Colonic mucosa (tissue), 4 donors: Measurements from ENCODE around the gene CLIC4. TPM values are rescaled to one million over a fixed set of nuclear protein-coding genes. Genes with fewer than 3 reads are reported as not detected.
"Not testable (repeated sequence)": the region's sequence is repeated elsewhere in the genome, so short reads cannot be mapped to it uniquely, and the experiment has no call there.

ENCODE experiments used
- DNase-seq: peaks from one replicate; pipeline ENCODE4 v3.0.0-alpha.2; 2020
- H3K27ac ChIP-seq: fragments of 200-600 bp; one replicate; pipeline ENCODE4 v1.8.0; 2021
- H3K27me3 ChIP-seq: fragments of 200-600 bp; one replicate; pipeline ENCODE4 v1.8.0; 2021
- H3K36me3 ChIP-seq: fragments of 200-600 bp; one replicate; pipeline ENCODE4 v1.8.0; 2021
- H3K4me1 ChIP-seq: fragments of 200-600 bp; one replicate; pipeline ENCODE4 v1.8.0; 2021; ENCODE audit warnings: mild to moderate bottlenecking
- H3K4me3 ChIP-seq: fragments of 200-600 bp; one replicate; pipeline ENCODE4 v1.8.0; 2021
- H3K9ac ChIP-seq, 2 donors: one replicate each; pipeline ENCODE4 v1.7.0; 2013; ENCODE audit warnings: control low read depth in 2 of 2, low read depth in 2 of 2, low read length in 2 of 2
- H3K9me3 ChIP-seq: fragments of 200-600 bp; one replicate; pipeline ENCODE4 v1.8.0; 2021
- CTCF ChIP-seq: fragments of 200-600 bp; IDR thresholded peaks from one replicate; pipeline ENCODE4 v1.8.0; 2022; ENCODE audit warnings: antibody characterized with exemption, mild to moderate bottlenecking
- intact Hi-C: fragments of 100-400 bp; cut with DNase I; formaldehyde crosslinking; loops from one replicate; pipeline ENCODE4 v1.14.1; 2022
- total RNA-seq, 2 donors: library from RNA; stranded (reverse); fragmentation: NEBNext Ultra II Directional in 1 of 2; extraction: Animal tissue kit (Norgen Biotek cat#: 25700) in 1 of 2; gene quantifications; one replicate each; pipeline ENCODE4 v1.2.1, GENCODE V29; 2021
- donor health status: healthy.
- donor health status: DM: no; HTN: no; CAD: no.
- donor health status: DM: no; HTN: no; CAD: no.

The CLIC4 gene
- total RNA-seq: 10 to 100 TPM; 38.0 to 84.8 TPM

GRCh38 chr1:24744911-24745710 is at the start of gene CLIC4:
Gene CLIC4 (plus strand): TSS chr1:24745447. CDS start chr1:24745554, 107 bp downstream.
- no peak for TF ChIP-seq CTCF
- intact Hi-C loops: loop anchor here (5.0 kb wide), 1 partner anchor 53 kb away; no protein-coding TSS in a partner anchor
- H3K4me1 ChIP-seq: peaks cover 11% of the 10 kb centered on the region

GRCh38 chr1:24696041-24696755 is 49.0 kb upstream of the CLIC4 start:
- Histone ChIP-seq H3K36me3 (no peaks in the 10 kb centered on the region), H3K9ac (no peak overlapping the region), H3K9me3 (no peaks in the 10 kb centered on the region), H3K27ac (no peak overlapping the region), H3K4me3 (no peak overlapping the region), H3K27me3 (no peaks in the 10 kb centered on the region), H3K4me1 (no peaks in the 10 kb centered on the region)
- DNase-seq: no peak
- TF ChIP-seq CTCF: no peak
- intact Hi-C loops: no loop called here

More at GRCh38 chr1:24744911-24745710, at the start of gene CLIC4:
- peak within 1 kb of the TSS; percentile 66 to 95 for H3K9ac ChIP-seq
- H3K27ac ChIP-seq: peak within 1 kb of the TSS; percentile 92
- H3K36me3 ChIP-seq: no peaks in the 10 kb centered on the region
- peak within 1 kb of the TSS; percentile 90 for H3K4me3 ChIP-seq
- no peaks in the 10 kb centered on the region for H3K27me3 ChIP-seq
- DNase-seq: peak; percentile 100
- H3K9me3 ChIP-seq: no peaks in the 10 kb centered on the region

DNA sequence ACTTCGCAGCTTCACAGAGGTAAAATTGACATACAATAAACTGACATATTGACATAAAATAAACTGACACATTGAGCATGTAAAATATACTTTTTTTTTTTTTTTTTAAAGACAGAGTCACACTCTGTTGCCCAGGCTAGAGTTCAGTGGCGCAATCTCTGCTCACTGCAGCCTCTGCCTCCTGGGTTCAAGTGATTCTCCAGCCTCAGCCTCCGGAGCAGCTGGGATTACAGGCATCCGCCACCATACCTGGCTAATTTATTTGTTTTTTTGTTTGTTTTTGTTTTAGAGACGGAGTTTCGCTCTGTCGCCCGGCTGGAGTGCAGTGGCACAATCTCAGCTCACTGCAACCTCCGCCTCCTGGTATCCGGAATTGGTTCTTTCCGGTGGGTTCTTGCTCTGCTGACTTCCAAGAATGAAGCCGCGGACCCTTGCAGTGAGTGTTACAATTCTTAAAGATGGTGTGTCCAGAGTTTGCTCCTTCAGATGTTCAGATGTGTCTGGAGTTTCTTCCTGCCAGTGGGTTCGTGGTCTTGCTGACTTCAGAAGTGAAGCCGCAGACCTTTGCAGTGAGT is 48.4 kb upstream of the CLIC4 start:
- Histone ChIP-seq H3K9me3 (no peaks in the 10 kb centered on the region), H3K27ac (no peak overlapping the region), H3K4me1 (no peaks in the 10 kb centered on the region), H3K36me3 (no peaks in the 10 kb centered on the region), H3K27me3 (no peaks in the 10 kb centered on the region), H3K9ac (no peak overlapping the region), H3K4me3 (no peak overlapping the region)
- intact Hi-C loops: no loop called here
- no peak for DNase-seq
- TF ChIP-seq CTCF: no peak

DNA sequence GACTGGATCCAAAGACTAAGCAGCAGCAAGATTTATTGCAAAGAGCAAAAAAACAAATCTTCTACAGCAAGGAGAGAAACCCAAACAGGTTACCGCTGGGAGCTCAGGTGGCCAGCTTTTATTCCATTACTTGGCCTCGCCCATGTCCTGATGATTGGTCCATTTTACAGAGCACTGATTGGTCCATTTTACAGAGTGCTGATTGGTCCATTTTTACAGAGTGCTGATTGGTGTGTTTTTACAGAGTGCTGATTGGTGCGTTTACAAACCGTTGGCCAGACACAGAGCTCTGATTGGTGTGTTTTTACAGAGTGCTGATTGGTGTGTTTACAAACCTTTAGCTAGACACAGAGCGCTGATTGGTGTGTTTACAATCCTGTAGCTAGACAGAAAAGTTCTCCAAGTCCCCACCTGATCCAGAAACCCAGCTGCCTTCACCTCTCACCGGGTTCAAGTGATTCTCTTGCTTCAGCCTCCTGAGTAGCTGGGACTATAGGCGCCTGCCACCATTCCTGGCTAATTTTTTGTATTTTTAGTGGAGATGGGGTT is 47.7 kb upstream of the CLIC4 start:
- DNase-seq, intact Hi-C loops, H3K4me1 ChIP-seq, H3K9ac ChIP-seq, H3K9me3 ChIP-seq, H3K27ac ChIP-seq, H3K4me3 ChIP-seq, H3K36me3 ChIP-seq, H3K27me3 ChIP-seq: not testable (repeated sequence)

DNA sequence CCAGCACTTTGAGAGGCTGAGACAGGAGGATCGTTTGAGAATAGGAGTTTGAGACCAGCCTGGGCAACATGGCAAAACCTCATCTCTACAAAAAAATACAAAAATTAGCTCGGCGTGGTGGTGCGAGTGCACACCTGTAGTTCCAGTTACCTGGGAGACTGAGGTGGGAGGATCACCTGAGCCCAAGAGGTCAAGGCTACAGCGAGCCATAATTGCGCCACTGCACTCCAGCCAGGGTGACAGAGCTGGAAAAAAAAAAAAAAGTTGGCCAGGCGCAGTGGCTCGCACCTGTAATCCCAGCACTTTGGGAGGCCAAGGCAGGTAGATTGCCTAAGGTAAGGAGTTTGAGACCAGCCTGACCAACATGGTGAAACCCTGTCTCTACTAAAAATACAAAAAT is 46.9 kb upstream of the CLIC4 start:
- H3K9me3 ChIP-seq, DNase-seq, H3K27me3 ChIP-seq, intact Hi-C loops, H3K4me1 ChIP-seq, H3K36me3 ChIP-seq, H3K4me3 ChIP-seq, H3K9ac ChIP-seq, H3K27ac ChIP-seq: not testable (repeated sequence)

GRCh38 chr1:24699628-24700027 is 45.6 kb upstream of the CLIC4 start:
- no peaks in the 10 kb centered on the region for H3K27me3 ChIP-seq

More at GRCh38 chr1:24699628-24700027, 45.6 kb upstream of the CLIC4 start:
- Histone ChIP-seq H3K4me3 (no peak overlapping the region), H3K36me3 (no peaks in the 10 kb centered on the region), H3K9ac (no peak overlapping the region), H3K9me3 (no peaks in the 10 kb centered on the region), H3K4me1 (no peaks in the 10 kb centered on the region), H3K27ac (no peak overlapping the region)
- TF ChIP-seq CTCF: no peak
- intact Hi-C loops: no loop called here
- DNase-seq: no peak
